GM21619 (cell line): ENCODE data around the gene PLEKHM2.

Experiments used
- ATAC-seq: cut with Tn5 transposase; IDR thresholded peaks from one replicate; pipeline ENCODE4 v1.9.1; 2021; ENCODE audit not compliant: unreplicated experiment

The PLEKHM2 gene

GRCh38 chr1:15737324-15738319, 53.5 kb downstream of the PLEKHM2 start:
- no peak for ATAC-seq

GRCh38 chr1:15738416-15739113, 54.4 kb downstream of the PLEKHM2 start:
- ATAC-seq, result no peak

GRCh38 chr1:15739259-15739658, 55.1 kb downstream of the PLEKHM2 start:
- ATAC-seq, result no peak

- no peak for ATAC-seq
Measured at GRCh38 chr1:15739745-15740144, 55.6 kb downstream of the PLEKHM2 start.

GRCh38 chr1:15740924-15741850, 57.1 kb downstream of the PLEKHM2 start:
- ATAC-seq, result no peak

- no peak for ATAC-seq
Measured at GRCh38 chr1:15742339-15742801, 58.2 kb downstream of the PLEKHM2 start, which contains the start of gene TMEM82. TSS of gene TMEM82 (plus strand) at chr1:15742499. CDS start at chr1:15742560, 61 bp downstream.

GRCh38 chr1:15744122-15744679, 60.1 kb downstream of the PLEKHM2 start:
- ATAC-seq, result no peak

- ATAC-seq, result no peak
Measured at GRCh38 chr1:15747378-15747777, 63.3 kb downstream of the PLEKHM2 start.

GRCh38 chr1:15748264-15748663, 64.1 kb downstream of the PLEKHM2 start:
- no peak for ATAC-seq

GRCh38 chr1:15748690-15749398, 64.7 kb downstream of the PLEKHM2 start:
- no peak for ATAC-seq

GRCh38 chr1:15749399-15750291, 65.5 kb downstream of the PLEKHM2 start:
- no peak for ATAC-seq

- ATAC-seq, result no peak
Measured at GRCh38 chr1:15750924-15751323, 66.8 kb downstream of the PLEKHM2 start.

GRCh38 chr1:15751717-15752116, 67.6 kb downstream of the PLEKHM2 start:
- no peak for ATAC-seq

- ATAC-seq, result no peak
Measured at GRCh38 chr1:15753776-15754175, 69.7 kb downstream of the PLEKHM2 start.

GRCh38 chr1:15755021-15755645, 71.0 kb downstream of the PLEKHM2 start:
- no peak for ATAC-seq

GRCh38 chr1:15755646-15756040, 71.5 kb downstream of the PLEKHM2 start:
- ATAC-seq, result no peak

- ATAC-seq, result no peak
Measured at GRCh38 chr1:15756143-15757015, 72.3 kb downstream of the PLEKHM2 start.
